NCI-H1417 (cell line): Measurements from ENCODE around the gene RBPMS2.
A peak's percentile ranks its signal among the peaks of the same experiment; 100 is the strongest.

Source experiments
- DNase-seq, 3 experiments: peaks; one replicate each; lab custom pipeline; 2025; lab: John Stamatoyannopoulos, UW

The RBPMS2 gene

GRCh38 chr15:64691896-64692565 is 83.4 kb downstream of the RBPMS2 start:
- DNase-seq, result no peak

- DNase-seq, result peak in 1 of 3 experiments; percentile 36
These were observed 84.7 kb downstream of the RBPMS2 start for GRCh38 chr15:64690578-64691296.

GRCh38 chr15:64690008-64690407 is 85.4 kb downstream of the RBPMS2 start:
- peak in 1 of 3 experiments; percentile 36 for DNase-seq
